Tibial artery (tissue), 4 donors: Measurements from ENCODE around the gene MDFIC.

Source experiments
- DNase-seq, 2 donors: peaks; one replicate each; pipeline ENCODE4 v3.0.0-alpha.2; 2019
- H3K27ac ChIP-seq, 2 donors: fragments of 200-600 bp; sonication (generic) in 1 of 2; 1 replicate in 1 of 2; 2 replicates in 1 of 2; pipeline ENCODE4 v1.5.1; 2018 to 2019; ENCODE audit warnings: mild to moderate bottlenecking in 1 of 2
- H3K27me3 ChIP-seq, 2 donors: fragments of 200-600 bp; sonication (generic) in 1 of 2; one replicate each; pipeline versions ENCODE4 v1.5.1 to v1.6.0; 2016 to 2019
- H3K36me3 ChIP-seq, 3 donors: fragments of 200-600 bp; sonication (generic) in 2 of 3; one replicate each; pipeline ENCODE4 v1.5.1; 2016 to 2019; ENCODE audit warnings: mild to moderate bottlenecking in 2 of 3
- H3K4me1 ChIP-seq, 4 donors: fragments of 200-600 bp; sonication (generic) in 2 of 4; 1 replicate in 3 of 4; 2 replicates in 1 of 4; pipeline ENCODE4 v1.5.1; 2016 to 2019
- H3K4me3 ChIP-seq, 2 donors: fragments of 200-600 bp; sonication (generic) in 1 of 2; 1 replicate in 1 of 2; 2 replicates in 1 of 2; pipeline ENCODE4 v1.5.1; 2018 to 2019; ENCODE audit warnings: mild to moderate bottlenecking in 2 of 2
- H3K9me3 ChIP-seq, 3 donors: fragments of 200-600 bp; sonication (generic) in 1 of 3; one replicate each; pipeline ENCODE4 v1.5.1; 2016 to 2019
- CTCF ChIP-seq, 2 experiments: fragments of 200-600 bp in 1 of 2; fragments of 450-650 bp in 1 of 2; IDR thresholded peaks; one replicate each; pipeline ENCODE4 v1.5.1; 2017 to 2019; ENCODE audit warnings: antibody characterized with exemption in 2 of 2, mild to moderate bottlenecking in 1 of 2, moderate library complexity in 1 of 2
- intact Hi-C: fragments of 100-400 bp; cut with DNase I; formaldehyde crosslinking; loops from one replicate; pipeline ENCODE4 v1.15.0; 2023; ENCODE audit warnings: low total_unique reads

The MDFIC gene

GRCh38 chr7:114943953-114944744 lies 22.3 kb downstream of the MDFIC start:
- no peaks in the 10 kb centered on the region for H3K9me3 ChIP-seq
- intact Hi-C loops, result no loop called here
- TF ChIP-seq CTCF (IDR thresholded peaks at IDR 0.05), result no peak
- no peaks in the 10 kb centered on the region for H3K27me3 ChIP-seq
- no peaks in the 10 kb centered on the region for H3K36me3 ChIP-seq
- H3K27ac ChIP-seq, result peak overlapping the region; percentile 58 to 68
- peak overlapping the region in 1 of 2 donors; percentile 44 for H3K4me3 ChIP-seq
- no peak for DNase-seq
- peaks cover 0 to 15% (median 5%) of the 10 kb centered on the region in 4 donors for H3K4me1 ChIP-seq

- intact Hi-C loops, result no loop called here
- peak overlapping the region; percentile 40 to 44 for H3K4me3 ChIP-seq
Measured at GRCh38 chr7:114944745-114945625, 23.1 kb downstream of the MDFIC start.

GRCh38 chr7:114949231-114949630 lies 27.3 kb downstream of the MDFIC start:
- Histone ChIP-seq H3K36me3 (no peaks in the 10 kb centered on the region), H3K27me3 (no peaks in the 10 kb centered on the region), H3K4me1 (peaks cover 0 to 9% (median 3%) of the 10 kb centered on the region in 4 donors), H3K4me3 (no peak overlapping the region), H3K9me3 (no peaks in the 10 kb centered on the region), H3K27ac (no peak overlapping the region)
- DNase-seq, result no peak
- TF ChIP-seq CTCF (IDR thresholded peaks at IDR 0.05), result no peak
- intact Hi-C loops, result no loop called here

More at GRCh38 chr7:114944745-114945625, 23.1 kb downstream of the MDFIC start:
- Histone ChIP-seq H3K27me3 (no peaks in the 10 kb centered on the region), H3K4me1 (peaks cover 0 to 11% (median 5%) of the 10 kb centered on the region in 4 donors), H3K36me3 (no peaks in the 10 kb centered on the region), H3K9me3 (no peaks in the 10 kb centered on the region), H3K27ac (peak overlapping the region; percentile 58 to 68)
- no peak for TF ChIP-seq CTCF (IDR thresholded peaks at IDR 0.05)
- DNase-seq, result peak; percentile 81 to 86

GRCh38 chr7:114952296-114952695 lies 30.4 kb downstream of the MDFIC start:
- no peaks in the 10 kb centered on the region for H3K9me3 ChIP-seq
- TF ChIP-seq CTCF (IDR thresholded peaks at IDR 0.05), result no peak
- intact Hi-C loops, result no loop called here
- no peaks in the 10 kb centered on the region for H3K27me3 ChIP-seq
- H3K36me3 ChIP-seq, result no peaks in the 10 kb centered on the region
- no peak for DNase-seq
- H3K27ac ChIP-seq, result no peak overlapping the region
- no peak overlapping the region for H3K4me3 ChIP-seq
- H3K4me1 ChIP-seq, result no peaks in the 10 kb centered on the region

- intact Hi-C loops, result no loop called here
- no peaks in the 10 kb centered on the region for H3K4me1 ChIP-seq
Measured at GRCh38 chr7:114953724-114954123, 31.8 kb downstream of the MDFIC start.

More at GRCh38 chr7:114953724-114954123, 31.8 kb downstream of the MDFIC start:
- no peaks in the 10 kb centered on the region for H3K27me3 ChIP-seq
- H3K9me3 ChIP-seq, result no peaks in the 10 kb centered on the region
- DNase-seq, result no peak
- H3K4me3 ChIP-seq, result no peak overlapping the region
- H3K27ac ChIP-seq, result no peak overlapping the region
- no peaks in the 10 kb centered on the region for H3K36me3 ChIP-seq
- TF ChIP-seq CTCF (IDR thresholded peaks at IDR 0.05), result no peak
